K562 treated with DMSO at 1 percent for 4 hours (cell line): ENCODE measurements around the gene LILRA2. TPM values are rescaled to one million over a fixed set of nuclear protein-coding genes. Genes with fewer than 3 reads are reported as not detected.

Source experiments
- total RNA-seq: library from RNA; unstranded; fragments of 300-600 nt; gene quantifications from 2 replicates; pipeline ENCODE4 v1.2.3, GENCODE V29; 2022; ENCODE audit not compliant: insufficient read depth

The LILRA2 gene
- total RNA-seq: 7.6 and 8.0 TPM in 2 replicates

GRCh38 chr19:54573330-54573872, at the start of gene LILRA2:
Gene LILRA2 (plus strand): TSS chr19:54573790. CDS start chr19:54573879, 89 bp downstream.

GRCh38 chr19:54593445-54593844, 19.9 kb downstream of the LILRA2 start, which contains the start of gene LILRA1:
Gene LILRA1 (plus strand): TSS chr19:54593632. CDS start chr19:54594245, 613 bp downstream.

GRCh38 chr19:54630262-54630661, 56.7 kb downstream of the LILRA2 start, which contains the start of gene LILRB1:
Gene LILRB1 (plus strand): TSS chr19:54630484. CDS start chr19:54631074, 590 bp downstream.

Other genes with a start within 250 kb of the LILRA2 start
- gene LILRA4, start 234.6 kb upstream of the LILRA2 start, total RNA-seq: not detected in 2 replicates
- gene LAIR1, start 208.9 kb upstream of the LILRA2 start, total RNA-seq: not detected in 2 replicates
- not detected in 2 replicates for gene TTYH1, start 158.3 kb upstream of the LILRA2 start, total RNA-seq
- 158 and 187 TPM in 2 replicates for gene LENG8, start 124.6 kb upstream of the LILRA2 start, total RNA-seq
- gene LENG9, start 110.0 kb upstream of the LILRA2 start, total RNA-seq: 0.34 and 0.69 TPM in 2 replicates
- 3.0 TPM in 1 of 2 replicates, not detected in the other for gene CDC42EP5, start 100.5 kb upstream of the LILRA2 start, total RNA-seq
- gene LAIR2, start 71.0 kb upstream of the LILRA2 start, total RNA-seq: not detected in 2 replicates
- gene LILRA1, start 19.8 kb downstream of the LILRA2 start, total RNA-seq: not detected in 2 replicates
- gene LILRB1, start 56.7 kb downstream of the LILRA2 start, total RNA-seq: not detected in 2 replicates
- gene LILRB4, start 89.2 kb downstream of the LILRA2 start, total RNA-seq: not detected in 2 replicates
- gene KIR3DL3, start 150.7 kb downstream of the LILRA2 start, total RNA-seq: not detected in 2 replicates
- not detected in 2 replicates for gene KIR2DL3, start 164.7 kb downstream of the LILRA2 start, total RNA-seq
- gene KIR2DL1, start 196.0 kb downstream of the LILRA2 start, total RNA-seq: not detected in 2 replicates
- gene KIR2DL4, start 229.8 kb downstream of the LILRA2 start, total RNA-seq: not detected in 2 replicates
- gene KIR3DL1, start 242.7 kb downstream of the LILRA2 start, total RNA-seq: not detected in 2 replicates